HEK293 (cell line): Measurements from ENCODE around the gene LAMC3.

ENCODE experiments used
- CTCF ChIA-PET: fragments of 350-600 bp; formaldehyde crosslinking; extraction: SDS; loops from one replicate; lab custom pipeline; 2021; ENCODE audit warnings: antibody characterized with exemption; lab: Yijun Ruan, JAX
- POLR2A ChIA-PET: fragments of 300-600 bp; formaldehyde crosslinking; extraction: SDS; loops from one replicate; lab custom pipeline; 2020; ENCODE audit warnings: antibody characterized with exemption, inconsistent platforms; lab: Yijun Ruan, JAX
- H3K27ac ChIP-seq: fragments of 200-500 bp; sonication (Bioruptor generic); 2 replicates; pipeline ENCODE4 v1.5.1; 2014; ENCODE audit warnings: low read depth, low read length, control low read depth, inconsistent platforms; ENCODE audit errors: extremely low read depth
- H3K36me3 ChIP-seq, 2 experiments: fragments of 200-500 bp in 1 of 2; sonication (Bioruptor generic) in 1 of 2; 1 replicate in 1 of 2; 2 replicates in 1 of 2; pipeline ENCODE4 v1.5.1; 2014 to 2017; ENCODE audit warnings: inconsistent platforms in 2 of 2, low read length in 2 of 2; ENCODE audit not compliant: control insufficient read depth in 2 of 2, insufficient read depth in 1 of 2
- H3K4me1 ChIP-seq: fragments of 200-500 bp; sonication (Bioruptor generic); 2 replicates; pipeline ENCODE4 v1.5.1; 2014; ENCODE audit warnings: mild to moderate bottlenecking, low read length, inconsistent platforms; ENCODE audit not compliant: control insufficient read depth, insufficient read depth
- H3K4me3 ChIP-seq: 2 replicates; pipeline ENCODE4 v1.5.1; 2011; ENCODE audit warnings: low read depth, mild to moderate bottlenecking, control low read depth, low read length, moderate library complexity
- H3K9me3 ChIP-seq: fragments of 200-500 bp; sonication (Bioruptor generic); 2 replicates; pipeline ENCODE4 v1.5.1; 2014; ENCODE audit warnings: low read depth, low read length, inconsistent platforms; ENCODE audit not compliant: control insufficient read depth, insufficient read depth
- EGR2 ChIP-seq: fragments of 450-650 bp; formaldehyde crosslinking; IDR thresholded peaks from 2 replicates; pipeline ENCODE4 v1.5.1; 2016; ENCODE audit warnings: low read depth, missing biosample characterization, missing genetic modification characterization
- KLF1 ChIP-seq: fragments of 450-650 bp; formaldehyde crosslinking; IDR thresholded peaks from 2 replicates; pipeline ENCODE4 v1.5.1; 2016; ENCODE audit warnings: missing biosample characterization, missing genetic modification characterization
- KLF16 ChIP-seq: fragments of 450-650 bp; formaldehyde crosslinking; IDR thresholded peaks from 2 replicates; pipeline ENCODE4 v1.5.1; 2017; ENCODE audit warnings: missing biosample characterization, missing genetic modification characterization
- KLF8 ChIP-seq: fragments of 450-650 bp; formaldehyde crosslinking; IDR thresholded peaks from 2 replicates; pipeline ENCODE4 v1.5.1; 2016; ENCODE audit warnings: missing biosample characterization, missing genetic modification characterization
- MZF1 ChIP-seq: fragments of 450-650 bp; formaldehyde crosslinking; IDR thresholded peaks from 2 replicates; pipeline ENCODE4 v1.5.1; 2017; ENCODE audit warnings: missing biosample characterization, missing genetic modification characterization, borderline replicate concordance
- SCRT2 ChIP-seq: fragments of 450-650 bp; formaldehyde crosslinking; IDR thresholded peaks from 2 replicates; pipeline ENCODE4 v1.5.1; 2016; ENCODE audit warnings: missing biosample characterization, missing genetic modification characterization
- SP3 ChIP-seq: fragments of 450-650 bp; formaldehyde crosslinking; IDR thresholded peaks from 2 replicates; pipeline ENCODE4 v1.5.1; 2016; ENCODE audit warnings: missing biosample characterization, missing genetic modification characterization
- YY1 ChIP-seq: fragments of 450-650 bp; formaldehyde crosslinking; IDR thresholded peaks from 2 replicates; pipeline ENCODE4 v1.5.1; 2018; ENCODE audit warnings: missing biosample characterization, missing genetic modification characterization
- ZBTB17 ChIP-seq: fragments of 450-650 bp; formaldehyde crosslinking; IDR thresholded peaks from 2 replicates; pipeline ENCODE4 v1.5.1; 2016; ENCODE audit warnings: missing biosample characterization, missing genetic modification characterization
- ZBTB21 ChIP-seq: fragments of 450-650 bp; formaldehyde crosslinking; IDR thresholded peaks from 2 replicates; pipeline ENCODE4 v1.5.1; 2017; ENCODE audit warnings: missing biosample characterization, missing genetic modification characterization
- ZBTB8A ChIP-seq: fragments of 450-650 bp; formaldehyde crosslinking; IDR thresholded peaks from 2 replicates; pipeline ENCODE4 v1.5.1; 2016; ENCODE audit warnings: missing biosample characterization, missing genetic modification characterization
- ZNF146 ChIP-seq: fragments of 450-650 bp; formaldehyde crosslinking; IDR thresholded peaks from 2 replicates; pipeline ENCODE4 v1.5.1; 2016; ENCODE audit warnings: missing biosample characterization, missing genetic modification characterization
- ZNF174 ChIP-seq: fragments of 450-650 bp; formaldehyde crosslinking; IDR thresholded peaks from 2 replicates; pipeline ENCODE4 v1.5.0; 2017; ENCODE audit warnings: missing biosample characterization, mild to moderate bottlenecking, missing genetic modification characterization
- ZNF302 ChIP-seq: fragments of 450-650 bp; formaldehyde crosslinking; IDR thresholded peaks from 2 replicates; pipeline ENCODE4 v1.5.1; 2016; ENCODE audit warnings: missing biosample characterization, missing genetic modification characterization, low read depth
- ZNF335 ChIP-seq: fragments of 450-650 bp; formaldehyde crosslinking; conservative IDR thresholded peaks from 2 replicates; pipeline ENCODE4 v1.5.1; 2016; ENCODE audit warnings: missing biosample characterization, missing genetic modification characterization
- ZNF626 ChIP-seq: fragments of 450-650 bp; sonication (Bioruptor Pico); formaldehyde crosslinking; IDR thresholded peaks from 2 replicates; pipeline ENCODE4 v1.5.1; 2018; ENCODE audit warnings: missing biosample characterization, missing genetic modification characterization, inconsistent platforms
- ZNF654 ChIP-seq: fragments of 450-650 bp; formaldehyde crosslinking; IDR thresholded peaks from 2 replicates; pipeline ENCODE4 v1.5.1; 2016; ENCODE audit warnings: low read depth, missing biosample characterization, missing genetic modification characterization
- ZNF701 ChIP-seq: fragments of 450-650 bp; formaldehyde crosslinking; IDR thresholded peaks from 2 replicates; pipeline ENCODE4 v1.5.1; 2016; ENCODE audit warnings: missing biosample characterization, missing genetic modification characterization
- ZNF777 ChIP-seq: fragments of 450-650 bp; formaldehyde crosslinking; IDR thresholded peaks from 2 replicates; pipeline ENCODE4 v1.5.1; 2017; ENCODE audit warnings: missing biosample characterization, missing genetic modification characterization, borderline replicate concordance
- ZXDB ChIP-seq: fragments of 450-650 bp; formaldehyde crosslinking; IDR thresholded peaks from 2 replicates; pipeline ENCODE4 v1.5.1; 2016; ENCODE audit warnings: missing biosample characterization, missing genetic modification characterization
- TF ChIP-seq, protein P1 (sequence below): fragments of 450-650 bp; formaldehyde crosslinking; IDR thresholded peaks from 2 replicates; pipeline ENCODE4 v1.5.1; 2016; ENCODE audit warnings: missing biosample characterization, missing genetic modification characterization
- TF ChIP-seq, protein P2 (sequence below): fragments of 450-650 bp; formaldehyde crosslinking; IDR thresholded peaks from 2 replicates; pipeline ENCODE4 v1.5.1; 2016; ENCODE audit warnings: missing biosample characterization, missing genetic modification characterization
- TF ChIP-seq, protein P3 (sequence below): fragments of 450-650 bp; formaldehyde crosslinking; optimal IDR thresholded peaks from 2 replicates; pipeline ENCODE3; 2016; ENCODE audit warnings: missing biosample characterization, mild to moderate bottlenecking, missing genetic modification characterization
- TF ChIP-seq, protein P4 (sequence below): fragments of 450-650 bp; formaldehyde crosslinking; IDR thresholded peaks from 2 replicates; pipeline ENCODE4 v1.5.1; 2016; ENCODE audit warnings: missing biosample characterization, missing genetic modification characterization
- TF ChIP-seq, protein P5 (sequence below): fragments of 450-650 bp; formaldehyde crosslinking; IDR thresholded peaks from 2 replicates; pipeline ENCODE4 v1.5.1; 2016; ENCODE audit warnings: missing biosample characterization, missing genetic modification characterization, borderline replicate concordance

Gene LAMC3

DNA sequence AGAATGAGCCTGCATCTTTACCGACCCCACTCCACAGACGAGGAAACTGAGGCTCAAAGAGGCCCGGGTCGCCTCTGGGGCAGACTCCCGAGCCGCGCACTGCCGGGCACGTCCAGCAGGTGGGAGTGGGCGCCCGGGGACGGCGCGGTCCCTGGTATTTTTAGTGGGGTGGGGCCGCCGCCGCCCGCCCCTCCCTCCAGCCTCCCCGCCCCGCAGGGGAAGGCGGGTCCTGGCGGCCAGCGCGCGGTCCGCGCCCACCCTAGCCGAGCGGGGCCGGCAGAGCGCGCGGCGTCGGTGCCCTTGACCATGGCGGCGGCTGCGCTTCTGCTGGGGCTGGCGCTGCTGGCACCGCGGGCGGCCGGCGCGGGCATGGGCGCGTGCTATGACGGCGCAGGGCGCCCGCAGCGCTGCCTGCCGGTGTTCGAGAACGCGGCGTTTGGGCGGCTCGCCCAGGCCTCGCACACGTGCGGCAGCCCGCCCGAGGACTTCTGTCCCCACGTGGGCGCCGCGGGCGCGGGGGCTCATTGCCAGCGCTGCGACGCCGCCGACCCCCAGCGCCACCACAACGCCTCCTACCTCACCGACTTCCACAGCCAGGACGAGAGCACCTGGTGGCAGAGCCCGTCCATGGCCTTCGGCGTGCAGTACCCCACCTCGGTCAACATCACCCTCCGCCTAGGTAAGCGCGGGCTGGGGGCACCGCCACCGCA is at the start of gene LAMC3:
LAMC3 (plus strand) TSS at position 266 of the 710 bp plus-strand sequence; CDS start at position 307, 41 bp downstream.
- peak within 1 kb of the TSS; percentile 31 for H3K4me3 ChIP-seq

DNA sequence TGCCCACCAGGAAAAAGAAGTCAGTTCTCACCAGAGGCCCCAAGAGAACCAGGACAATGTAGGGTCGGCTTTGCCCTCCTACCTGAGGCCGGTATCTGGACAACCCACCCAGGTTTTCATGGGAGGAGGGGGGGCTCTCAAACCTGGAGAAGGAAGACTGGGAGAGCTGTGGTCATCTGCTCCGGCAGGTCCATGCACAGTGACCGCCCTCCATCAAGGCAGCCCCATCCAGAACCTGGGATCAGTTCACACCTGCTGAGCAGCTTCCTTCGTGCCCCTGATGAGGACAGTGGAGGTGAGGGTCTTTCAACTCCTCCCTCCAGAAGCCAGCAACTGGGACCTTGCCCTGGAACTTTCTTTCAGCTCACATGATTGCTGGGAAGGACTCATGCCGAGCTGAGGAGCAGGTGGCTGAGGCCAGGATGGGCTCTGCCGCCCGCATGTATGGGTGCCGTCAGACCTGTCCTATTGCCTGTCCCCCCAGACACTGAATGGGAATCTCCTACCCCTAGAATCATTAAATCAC is 49.1 kb upstream of the LAMC3 start:
- Histone ChIP-seq H3K36me3 (no peaks in the 10 kb centered on the region), H3K4me3 (no peak overlapping the region), H3K9me3 (no peaks in the 10 kb centered on the region), H3K27ac (no peak overlapping the region), H3K4me1 (no peaks in the 10 kb centered on the region)
- POLR2A ChIA-PET, result interaction anchor here (0.6 kb wide), 1 partner anchor 87 kb away, joined by 3 read pairs; no protein-coding TSS in a partner anchor
- CTCF ChIA-PET, result interaction anchor here (1.1 kb wide), 1 partner anchor 38 kb away, joined by 4 read pairs; no protein-coding TSS in a partner anchor
- no peak for TF ChIP-seq ZNF654 (tag by site-specific recombination)
- TF ChIP-seq EGR2 (tag by site-specific recombination), result no peak
- no peak for TF ChIP-seq ZNF174 (tag by site-specific recombination)
- no peak for TF ChIP-seq ZNF302 (tag by site-specific recombination)
- no peak for TF ChIP-seq ZNF701
- TF ChIP-seq ZNF777 (tag by site-specific recombination), result no peak
- TF ChIP-seq, protein P1, sequence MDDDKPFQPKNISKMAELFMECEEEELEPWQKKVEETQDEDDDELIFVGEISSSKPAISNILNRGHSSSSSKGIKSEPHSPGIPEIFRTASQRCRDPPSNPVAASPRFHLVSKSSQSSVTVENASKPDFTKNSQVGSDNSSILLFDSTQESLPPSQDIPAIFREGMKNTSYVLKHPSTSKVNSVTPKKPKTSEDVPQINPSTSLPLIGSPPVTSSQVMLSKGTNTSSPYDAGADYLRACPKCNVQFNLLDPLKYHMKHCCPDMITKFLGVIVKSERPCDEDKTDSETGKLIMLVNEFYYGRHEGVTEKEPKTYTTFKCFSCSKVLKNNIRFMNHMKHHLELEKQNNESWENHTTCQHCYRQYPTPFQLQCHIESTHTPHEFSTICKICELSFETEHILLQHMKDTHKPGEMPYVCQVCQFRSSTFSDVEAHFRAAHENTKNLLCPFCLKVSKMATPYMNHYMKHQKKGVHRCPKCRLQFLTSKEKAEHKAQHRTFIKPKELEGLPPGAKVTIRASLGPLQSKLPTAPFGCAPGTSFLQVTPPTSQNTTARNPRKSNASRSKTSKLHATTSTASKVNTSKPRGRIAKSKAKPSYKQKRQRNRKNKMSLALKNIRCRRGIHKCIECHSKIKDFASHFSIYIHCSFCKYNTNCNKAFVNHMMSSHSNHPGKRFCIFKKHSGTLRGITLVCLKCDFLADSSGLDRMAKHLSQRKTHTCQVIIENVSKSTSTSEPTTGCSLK (tag by site-specific recombination), result no peak
- TF ChIP-seq ZNF626, result no peak
- no peak for TF ChIP-seq ZNF146
- no peak for TF ChIP-seq MZF1 (tag by site-specific recombination)

More for the DNA sequence above, at the start of gene LAMC3:
- POLR2A ChIA-PET, result no interaction called here
- CTCF ChIA-PET, result interaction anchor here (0.6 to 6.4 kb wide), 6 partner anchors 11 to 337 kb away, joined by 3 to 60 read pairs (median 4); no protein-coding TSS in a partner anchor
- Histone ChIP-seq H3K36me3 (no peaks in the 10 kb centered on the region), H3K9me3 (no peaks in the 10 kb centered on the region), H3K4me1 (no peaks in the 10 kb centered on the region), H3K27ac (no peak within 1 kb of the TSS)
- TF ChIP-seq ZXDB (tag by site-specific recombination), result no peak
- TF ChIP-seq ZNF335 (tag by site-specific recombination), result no peak
- TF ChIP-seq, protein P2, sequence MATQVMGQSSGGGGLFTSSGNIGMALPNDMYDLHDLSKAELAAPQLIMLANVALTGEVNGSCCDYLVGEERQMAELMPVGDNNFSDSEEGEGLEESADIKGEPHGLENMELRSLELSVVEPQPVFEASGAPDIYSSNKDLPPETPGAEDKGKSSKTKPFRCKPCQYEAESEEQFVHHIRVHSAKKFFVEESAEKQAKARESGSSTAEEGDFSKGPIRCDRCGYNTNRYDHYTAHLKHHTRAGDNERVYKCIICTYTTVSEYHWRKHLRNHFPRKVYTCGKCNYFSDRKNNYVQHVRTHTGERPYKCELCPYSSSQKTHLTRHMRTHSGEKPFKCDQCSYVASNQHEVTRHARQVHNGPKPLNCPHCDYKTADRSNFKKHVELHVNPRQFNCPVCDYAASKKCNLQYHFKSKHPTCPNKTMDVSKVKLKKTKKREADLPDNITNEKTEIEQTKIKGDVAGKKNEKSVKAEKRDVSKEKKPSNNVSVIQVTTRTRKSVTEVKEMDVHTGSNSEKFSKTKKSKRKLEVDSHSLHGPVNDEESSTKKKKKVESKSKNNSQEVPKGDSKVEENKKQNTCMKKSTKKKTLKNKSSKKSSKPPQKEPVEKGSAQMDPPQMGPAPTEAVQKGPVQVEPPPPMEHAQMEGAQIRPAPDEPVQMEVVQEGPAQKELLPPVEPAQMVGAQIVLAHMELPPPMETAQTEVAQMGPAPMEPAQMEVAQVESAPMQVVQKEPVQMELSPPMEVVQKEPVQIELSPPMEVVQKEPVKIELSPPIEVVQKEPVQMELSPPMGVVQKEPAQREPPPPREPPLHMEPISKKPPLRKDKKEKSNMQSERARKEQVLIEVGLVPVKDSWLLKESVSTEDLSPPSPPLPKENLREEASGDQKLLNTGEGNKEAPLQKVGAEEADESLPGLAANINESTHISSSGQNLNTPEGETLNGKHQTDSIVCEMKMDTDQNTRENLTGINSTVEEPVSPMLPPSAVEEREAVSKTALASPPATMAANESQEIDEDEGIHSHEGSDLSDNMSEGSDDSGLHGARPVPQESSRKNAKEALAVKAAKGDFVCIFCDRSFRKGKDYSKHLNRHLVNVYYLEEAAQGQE, result no peak
- peak; percentile 26 for TF ChIP-seq ZNF654 (tag by site-specific recombination)
- TF ChIP-seq ZBTB8A, result 0 out of 2 replicates have a peak, but pooled peaks have one; percentile 8
- TF ChIP-seq, protein P3, sequence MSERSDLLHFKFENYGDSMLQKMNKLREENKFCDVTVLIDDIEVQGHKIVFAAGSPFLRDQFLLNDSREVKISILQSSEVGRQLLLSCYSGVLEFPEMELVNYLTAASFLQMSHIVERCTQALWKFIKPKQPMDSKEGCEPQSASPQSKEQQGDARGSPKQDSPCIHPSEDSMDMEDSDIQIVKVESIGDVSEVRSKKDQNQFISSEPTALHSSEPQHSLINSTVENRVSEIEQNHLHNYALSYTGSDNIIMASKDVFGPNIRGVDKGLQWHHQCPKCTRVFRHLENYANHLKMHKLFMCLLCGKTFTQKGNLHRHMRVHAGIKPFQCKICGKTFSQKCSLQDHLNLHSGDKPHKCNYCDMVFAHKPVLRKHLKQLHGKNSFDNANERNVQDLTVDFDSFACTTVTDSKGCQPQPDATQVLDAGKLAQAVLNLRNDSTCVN (tag by site-specific recombination), result peak; percentile 50
- TF ChIP-seq, protein P4, sequence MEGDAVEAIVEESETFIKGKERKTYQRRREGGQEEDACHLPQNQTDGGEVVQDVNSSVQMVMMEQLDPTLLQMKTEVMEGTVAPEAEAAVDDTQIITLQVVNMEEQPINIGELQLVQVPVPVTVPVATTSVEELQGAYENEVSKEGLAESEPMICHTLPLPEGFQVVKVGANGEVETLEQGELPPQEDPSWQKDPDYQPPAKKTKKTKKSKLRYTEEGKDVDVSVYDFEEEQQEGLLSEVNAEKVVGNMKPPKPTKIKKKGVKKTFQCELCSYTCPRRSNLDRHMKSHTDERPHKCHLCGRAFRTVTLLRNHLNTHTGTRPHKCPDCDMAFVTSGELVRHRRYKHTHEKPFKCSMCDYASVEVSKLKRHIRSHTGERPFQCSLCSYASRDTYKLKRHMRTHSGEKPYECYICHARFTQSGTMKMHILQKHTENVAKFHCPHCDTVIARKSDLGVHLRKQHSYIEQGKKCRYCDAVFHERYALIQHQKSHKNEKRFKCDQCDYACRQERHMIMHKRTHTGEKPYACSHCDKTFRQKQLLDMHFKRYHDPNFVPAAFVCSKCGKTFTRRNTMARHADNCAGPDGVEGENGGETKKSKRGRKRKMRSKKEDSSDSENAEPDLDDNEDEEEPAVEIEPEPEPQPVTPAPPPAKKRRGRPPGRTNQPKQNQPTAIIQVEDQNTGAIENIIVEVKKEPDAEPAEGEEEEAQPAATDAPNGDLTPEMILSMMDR, result peak; percentile 43; the same call in 1 of the 2 replicates
- TF ChIP-seq KLF1 (tag by site-specific recombination), result peak; percentile 34; the same call in 1 of the 2 replicates
- TF ChIP-seq YY1, result 0 out of 2 replicates have a peak, but pooled peaks have one; percentile 2
- 0 out of 2 replicates have a peak, but pooled peaks have one; percentile 10 for TF ChIP-seq SCRT2 (tag by site-specific recombination)
- TF ChIP-seq ZBTB21 (tag by site-specific recombination), result no peak
- TF ChIP-seq KLF8 (tag by site-specific recombination), result peak; percentile 34; the same call in 1 of the 2 replicates
- TF ChIP-seq ZBTB17, result no peak
- TF ChIP-seq SP3 (tag by site-specific recombination), result peak; percentile 44; the same call in 1 of the 2 replicates
- no peak for TF ChIP-seq KLF16
- TF ChIP-seq, protein P5, sequence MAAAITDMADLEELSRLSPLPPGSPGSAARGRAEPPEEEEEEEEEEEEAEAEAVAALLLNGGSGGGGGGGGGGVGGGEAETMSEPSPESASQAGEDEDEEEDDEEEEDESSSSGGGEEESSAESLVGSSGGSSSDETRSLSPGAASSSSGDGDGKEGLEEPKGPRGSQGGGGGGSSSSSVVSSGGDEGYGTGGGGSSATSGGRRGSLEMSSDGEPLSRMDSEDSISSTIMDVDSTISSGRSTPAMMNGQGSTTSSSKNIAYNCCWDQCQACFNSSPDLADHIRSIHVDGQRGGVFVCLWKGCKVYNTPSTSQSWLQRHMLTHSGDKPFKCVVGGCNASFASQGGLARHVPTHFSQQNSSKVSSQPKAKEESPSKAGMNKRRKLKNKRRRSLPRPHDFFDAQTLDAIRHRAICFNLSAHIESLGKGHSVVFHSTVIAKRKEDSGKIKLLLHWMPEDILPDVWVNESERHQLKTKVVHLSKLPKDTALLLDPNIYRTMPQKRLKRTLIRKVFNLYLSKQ (tag by site-specific recombination), result no peak
